Measurements from ENCODE around the gene DEDD2.

DNA sequence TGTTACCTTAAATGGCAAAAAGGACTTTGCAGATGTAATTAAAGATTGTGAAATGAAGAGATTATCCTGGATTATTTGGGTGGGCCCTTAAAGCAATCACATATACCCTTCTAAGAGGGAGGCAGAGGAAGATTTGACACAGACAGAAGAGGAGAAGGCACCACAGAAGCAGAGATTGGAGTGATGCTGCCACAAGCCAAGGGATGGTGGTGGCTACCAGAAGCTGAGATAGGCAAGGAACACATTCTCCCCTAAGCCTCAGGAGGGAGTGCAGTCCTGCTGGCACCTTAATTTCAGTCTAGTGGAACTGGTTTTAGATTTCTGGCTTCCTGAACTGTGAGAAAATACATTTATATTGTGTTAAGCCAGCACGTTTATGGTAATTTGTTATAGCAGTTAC, 24.2 kb downstream of the DEDD2 start:
- TF ChIP-seq CTCF (IDR thresholded peaks at IDR 0.05) (no peak), POLR2A (IDR thresholded peaks at IDR 0.05) (no peak), POLR2AphosphoS5 (IDR thresholded peaks at IDR 0.05) (no peak)
